GM19193 (cell line): ENCODE results near the gene POGK.

ENCODE experiments used
- POLR2A ChIP-seq: IDR thresholded peaks from 4 replicates; pipeline ENCODE4 v1.6.1; 2011; ENCODE audit not compliant: insufficient read depth, insufficient read length; ENCODE audit errors: extremely low read depth

The POGK gene, protein sequence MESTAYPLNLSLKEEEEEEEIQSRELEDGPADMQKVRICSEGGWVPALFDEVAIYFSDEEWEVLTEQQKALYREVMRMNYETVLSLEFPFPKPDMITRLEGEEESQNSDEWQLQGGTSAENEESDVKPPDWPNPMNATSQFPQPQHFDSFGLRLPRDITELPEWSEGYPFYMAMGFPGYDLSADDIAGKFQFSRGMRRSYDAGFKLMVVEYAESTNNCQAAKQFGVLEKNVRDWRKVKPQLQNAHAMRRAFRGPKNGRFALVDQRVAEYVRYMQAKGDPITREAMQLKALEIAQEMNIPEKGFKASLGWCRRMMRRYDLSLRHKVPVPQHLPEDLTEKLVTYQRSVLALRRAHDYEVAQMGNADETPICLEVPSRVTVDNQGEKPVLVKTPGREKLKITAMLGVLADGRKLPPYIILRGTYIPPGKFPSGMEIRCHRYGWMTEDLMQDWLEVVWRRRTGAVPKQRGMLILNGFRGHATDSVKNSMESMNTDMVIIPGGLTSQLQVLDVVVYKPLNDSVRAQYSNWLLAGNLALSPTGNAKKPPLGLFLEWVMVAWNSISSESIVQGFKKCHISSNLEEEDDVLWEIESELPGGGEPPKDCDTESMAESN

DNA sequence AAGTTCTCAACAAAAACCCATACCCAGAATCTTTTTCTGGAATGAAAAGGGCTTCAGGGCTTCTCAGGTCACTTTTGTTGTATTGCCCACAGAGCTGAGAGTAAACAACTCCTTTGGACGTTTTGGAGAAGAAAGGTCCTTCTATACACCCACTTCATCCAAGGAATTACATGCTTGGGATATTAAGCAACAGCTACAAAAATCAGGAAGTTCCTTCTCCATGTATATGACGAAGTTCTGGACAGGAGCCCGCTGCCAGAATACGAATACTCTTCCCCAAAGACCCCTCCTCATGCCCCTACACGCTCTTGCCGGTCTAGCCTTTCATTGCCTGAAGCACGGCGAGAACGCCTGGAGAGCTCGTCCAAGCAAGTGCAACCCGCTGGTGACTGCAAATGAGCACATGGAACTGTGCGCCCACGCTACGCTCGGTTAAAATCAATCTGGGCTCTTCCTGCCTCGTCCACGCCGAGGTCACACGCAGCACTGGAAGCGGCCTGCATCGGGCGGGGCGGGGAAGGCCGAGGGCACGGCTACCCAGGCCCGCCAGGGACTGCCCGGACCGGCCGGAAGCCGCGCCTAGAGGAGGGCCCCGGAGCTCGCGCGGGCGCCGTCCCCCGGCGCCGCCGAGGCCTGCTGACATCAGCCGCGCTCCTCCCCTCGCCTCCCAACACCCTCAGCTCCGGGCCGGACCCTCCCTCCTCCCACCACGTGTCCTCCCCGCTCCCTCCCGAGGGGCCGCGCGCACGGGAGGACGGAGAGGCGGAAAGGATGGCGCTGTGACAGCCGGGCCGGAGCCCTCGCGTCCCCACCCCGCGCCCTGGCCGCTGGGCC is at the start of gene POGK:
TSS of gene POGK (plus strand) at position 710 of the 834 bp plus-strand sequence. CDS start 1,482 bp downstream, outside the sequence.
- peak; percentile 95 for TF ChIP-seq POLR2A

DNA sequence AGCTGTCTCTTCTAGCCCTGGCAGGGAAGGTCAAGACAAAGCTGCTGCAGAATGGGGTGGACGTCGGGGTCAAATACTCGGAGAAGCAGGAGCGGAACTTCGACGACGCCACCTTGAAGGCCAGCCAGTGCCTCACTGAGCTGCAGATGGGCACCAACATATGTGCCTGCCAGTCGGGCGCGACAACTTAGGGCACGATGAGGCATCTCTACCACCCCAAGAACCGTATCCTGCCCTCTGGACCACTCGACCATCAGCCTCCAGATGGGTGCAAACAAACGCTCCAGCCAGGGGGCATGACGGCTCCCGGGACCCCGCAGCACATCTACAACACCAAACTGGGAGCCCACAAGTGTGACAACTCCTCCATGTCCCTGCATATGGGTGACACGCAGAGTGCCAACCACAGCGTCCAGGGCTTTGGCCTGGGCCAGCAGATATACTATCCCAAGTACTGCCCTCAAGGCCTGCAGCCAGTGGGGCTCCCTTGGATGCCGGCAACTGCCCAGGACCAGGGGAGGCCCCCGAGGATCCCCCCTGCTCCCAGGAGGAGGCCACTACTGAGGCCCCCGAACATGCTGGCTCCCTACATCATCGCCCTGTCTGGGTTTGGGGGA is 42.5 kb upstream of the POGK start:
- TF ChIP-seq POLR2A: no peak

DNA sequence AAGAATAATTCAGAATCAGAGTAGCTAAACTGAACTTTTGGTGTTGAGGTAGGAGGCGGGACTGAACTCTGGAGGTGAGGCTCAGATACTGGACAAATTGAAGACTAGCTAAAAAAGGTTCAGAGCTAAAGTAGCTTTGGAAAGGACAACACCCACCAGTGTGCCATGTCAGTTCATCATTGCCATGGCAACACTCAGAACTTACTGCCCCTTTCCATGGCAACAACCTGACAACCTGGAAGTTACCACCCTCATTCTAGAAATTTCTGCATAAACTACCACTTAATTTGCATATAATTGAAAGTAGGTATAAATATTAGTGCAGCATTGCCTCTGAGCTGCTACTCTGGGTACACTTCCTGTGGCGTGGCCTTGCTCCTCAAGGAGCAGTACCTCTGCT is 30.3 kb upstream of the POGK start:
- TF ChIP-seq POLR2A: no peak

DNA sequence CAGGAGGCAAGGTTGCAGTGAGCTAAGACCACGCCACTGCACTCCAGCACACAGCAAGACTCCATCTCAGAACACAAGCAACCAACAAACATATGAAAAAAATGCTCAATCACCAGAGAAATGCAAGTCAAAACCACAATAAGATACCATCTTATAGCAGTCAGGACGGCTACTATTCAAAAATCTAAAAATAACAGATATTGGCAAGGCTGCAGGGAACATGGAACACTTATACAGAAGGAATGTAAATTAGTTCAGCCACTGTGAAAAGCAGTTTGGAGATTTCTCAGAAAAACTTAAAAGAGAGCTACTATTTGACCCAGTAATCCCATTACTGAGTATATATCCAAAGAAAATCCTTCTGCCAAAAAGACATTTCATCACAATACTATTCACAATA is 27.6 kb upstream of the POGK start:
- no peak for TF ChIP-seq POLR2A

DNA sequence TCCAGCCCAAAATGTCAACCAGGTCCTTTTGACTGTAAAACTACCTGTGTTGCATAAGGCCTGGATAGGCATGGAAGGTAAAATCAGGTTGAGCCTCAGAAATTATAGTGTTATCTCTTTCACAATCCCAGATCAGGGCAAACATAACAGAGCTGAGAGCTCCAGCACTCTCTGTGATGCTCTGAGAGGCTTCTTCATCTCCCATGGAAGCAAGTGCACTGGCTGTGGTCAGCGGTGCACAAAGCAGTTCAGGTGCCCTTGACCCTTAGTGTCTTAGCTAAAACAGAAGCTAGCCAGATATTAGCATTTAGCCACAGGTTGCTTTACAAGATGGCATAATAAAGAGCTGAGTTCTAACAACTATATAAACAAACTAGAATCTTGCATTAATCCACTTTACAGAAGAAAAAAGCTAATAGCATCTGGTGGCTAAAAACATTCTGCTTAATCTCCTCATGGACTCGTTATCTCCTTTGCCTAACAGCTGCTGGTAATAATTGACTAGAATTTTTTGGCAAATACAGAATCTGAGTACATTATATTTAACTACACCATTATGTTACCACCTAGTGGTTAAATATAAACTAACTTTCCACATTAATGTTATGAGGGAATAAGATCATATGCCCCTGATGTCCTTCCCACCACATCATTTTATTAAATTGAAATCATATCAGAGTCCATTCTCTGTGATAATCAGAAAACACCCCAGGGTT is 25.6 kb upstream of the POGK start:
- no peak for TF ChIP-seq POLR2A

DNA sequence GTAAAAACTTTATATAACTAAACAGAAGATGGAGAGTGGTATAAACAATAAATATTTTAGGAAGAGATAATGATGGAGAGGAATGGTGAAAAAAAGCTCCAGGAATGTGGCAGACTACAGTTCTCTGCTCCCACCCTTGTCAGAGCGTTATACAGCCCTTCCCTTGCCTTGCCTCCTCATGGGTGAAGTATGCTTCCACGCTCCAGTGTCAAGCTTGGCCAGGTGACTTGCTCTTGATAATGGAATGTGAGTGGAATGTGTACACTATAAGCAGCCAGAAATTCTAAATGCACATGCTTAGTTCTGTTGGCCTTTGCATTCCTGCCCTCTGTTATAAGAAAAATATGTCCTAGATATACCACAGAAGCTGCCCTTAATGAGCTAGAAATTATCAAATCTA is 24.7 kb upstream of the POGK start:
- no peak for TF ChIP-seq POLR2A

DNA sequence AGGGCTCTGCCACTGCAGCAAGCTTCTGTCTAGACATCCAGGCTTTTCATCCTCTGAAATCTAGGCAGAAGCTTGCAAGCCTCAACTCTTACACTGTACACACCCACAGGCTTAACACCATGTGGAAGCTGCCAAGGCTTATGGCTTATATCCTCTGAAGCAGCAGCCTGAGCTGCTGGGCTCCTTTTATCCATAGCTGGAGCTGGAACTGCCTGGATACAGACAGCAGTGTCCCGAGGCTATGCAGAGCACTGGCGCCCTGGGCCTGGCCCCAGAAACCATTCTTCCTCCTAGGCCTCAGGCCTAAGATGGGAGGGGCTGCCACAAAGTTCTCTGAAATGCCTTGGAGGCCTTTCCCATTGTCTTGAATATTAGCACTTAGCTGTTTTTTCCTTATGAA is 19.3 kb upstream of the POGK start:
- no peak for TF ChIP-seq POLR2A

DNA sequence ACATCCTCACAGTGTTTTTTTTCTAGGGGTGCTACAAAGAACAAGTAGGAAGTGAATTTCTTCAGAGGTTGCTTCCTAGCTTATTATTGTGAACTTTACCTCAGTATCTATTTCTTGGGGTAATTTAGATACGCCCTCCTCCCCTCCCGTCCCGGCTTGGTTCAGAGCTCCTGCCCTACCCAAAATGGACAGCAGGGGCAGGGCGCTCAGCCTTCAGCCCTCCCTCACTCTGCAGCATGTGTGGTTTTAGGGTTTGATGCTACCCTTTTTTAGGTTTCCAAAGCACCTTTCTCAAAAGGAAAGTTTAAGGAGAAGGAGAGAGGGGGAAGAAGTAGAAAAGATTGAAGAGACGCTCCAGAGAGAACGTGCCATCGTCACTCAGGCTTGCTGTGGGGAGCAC is 16.9 kb upstream of the POGK start:
- no peak for TF ChIP-seq POLR2A

DNA sequence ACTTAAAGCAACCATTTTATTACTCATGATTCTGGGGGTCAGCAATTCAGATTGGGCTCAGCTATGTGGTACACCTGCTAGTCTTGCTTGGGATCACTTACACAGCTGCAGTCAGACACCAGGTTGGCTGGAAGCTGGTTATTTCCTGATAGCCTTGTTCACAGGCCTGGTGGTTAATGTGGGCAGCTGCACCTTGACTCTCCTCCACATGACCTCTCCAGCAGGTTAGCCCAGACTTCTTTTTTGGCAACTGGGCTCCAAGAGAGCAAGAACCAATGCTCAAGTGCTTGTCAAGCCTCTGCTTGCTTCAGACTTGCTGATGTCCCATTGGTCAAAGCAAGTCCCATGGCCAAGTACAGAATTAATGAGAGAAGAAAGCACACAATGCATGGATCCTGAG is 11.8 kb upstream of the POGK start:
- no peak for TF ChIP-seq POLR2A

DNA sequence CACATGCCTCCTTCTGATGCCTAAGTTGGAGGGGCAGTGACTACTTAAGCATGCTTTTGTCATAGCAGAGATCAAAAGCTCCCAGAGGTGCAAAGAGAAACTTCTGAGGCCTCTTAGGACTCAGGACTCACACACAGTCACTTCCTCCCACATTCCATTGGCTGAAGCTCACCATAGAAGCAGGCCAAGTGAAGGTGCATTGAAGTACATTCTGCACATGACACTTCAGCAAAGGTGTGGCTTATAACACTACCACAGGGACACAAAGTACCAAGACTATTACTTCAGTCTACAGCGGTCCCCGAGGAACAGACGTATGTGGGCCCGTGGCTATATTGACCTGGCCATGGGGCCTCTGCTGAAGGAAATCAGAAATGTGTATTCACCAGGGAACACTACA is 2.5 kb upstream of the POGK start:
- TF ChIP-seq POLR2A: no peak

DNA sequence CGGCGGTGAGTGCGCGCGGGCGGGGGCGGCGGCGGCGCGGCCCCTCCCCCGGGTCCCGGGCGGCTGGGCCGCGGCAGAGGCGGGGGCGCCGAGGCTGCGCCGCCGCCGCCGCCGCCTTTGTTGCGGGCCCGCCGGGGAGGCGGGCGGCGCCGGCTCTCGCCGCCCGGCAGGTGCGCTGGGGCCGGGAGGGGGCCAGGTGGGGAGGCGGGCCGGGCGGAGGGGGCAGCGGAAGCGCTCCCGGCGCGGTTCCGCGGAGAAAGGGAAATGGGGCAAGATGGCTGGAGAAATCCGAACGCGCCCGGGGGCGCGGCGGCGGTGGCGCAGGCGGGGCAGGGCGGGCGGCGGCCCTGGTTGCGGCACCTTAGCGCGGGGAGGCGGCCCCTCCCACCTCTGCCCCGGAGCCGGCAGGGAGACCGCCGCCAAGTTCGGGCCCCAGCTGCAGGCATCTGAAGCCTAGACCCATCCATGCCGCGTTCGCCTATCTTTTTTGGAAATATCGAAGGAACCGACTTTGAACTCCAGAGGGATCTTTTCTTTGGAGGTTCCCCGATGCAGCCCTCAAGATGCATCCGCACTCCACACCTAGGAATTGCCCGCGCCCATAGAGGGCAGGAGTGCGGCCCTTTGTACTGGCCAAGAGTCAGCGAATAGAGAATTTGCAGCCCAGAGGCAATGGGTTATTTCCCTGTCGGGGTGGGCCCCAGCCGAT is 479 bp downstream of the POGK start:
- no peak for TF ChIP-seq POLR2A

DNA sequence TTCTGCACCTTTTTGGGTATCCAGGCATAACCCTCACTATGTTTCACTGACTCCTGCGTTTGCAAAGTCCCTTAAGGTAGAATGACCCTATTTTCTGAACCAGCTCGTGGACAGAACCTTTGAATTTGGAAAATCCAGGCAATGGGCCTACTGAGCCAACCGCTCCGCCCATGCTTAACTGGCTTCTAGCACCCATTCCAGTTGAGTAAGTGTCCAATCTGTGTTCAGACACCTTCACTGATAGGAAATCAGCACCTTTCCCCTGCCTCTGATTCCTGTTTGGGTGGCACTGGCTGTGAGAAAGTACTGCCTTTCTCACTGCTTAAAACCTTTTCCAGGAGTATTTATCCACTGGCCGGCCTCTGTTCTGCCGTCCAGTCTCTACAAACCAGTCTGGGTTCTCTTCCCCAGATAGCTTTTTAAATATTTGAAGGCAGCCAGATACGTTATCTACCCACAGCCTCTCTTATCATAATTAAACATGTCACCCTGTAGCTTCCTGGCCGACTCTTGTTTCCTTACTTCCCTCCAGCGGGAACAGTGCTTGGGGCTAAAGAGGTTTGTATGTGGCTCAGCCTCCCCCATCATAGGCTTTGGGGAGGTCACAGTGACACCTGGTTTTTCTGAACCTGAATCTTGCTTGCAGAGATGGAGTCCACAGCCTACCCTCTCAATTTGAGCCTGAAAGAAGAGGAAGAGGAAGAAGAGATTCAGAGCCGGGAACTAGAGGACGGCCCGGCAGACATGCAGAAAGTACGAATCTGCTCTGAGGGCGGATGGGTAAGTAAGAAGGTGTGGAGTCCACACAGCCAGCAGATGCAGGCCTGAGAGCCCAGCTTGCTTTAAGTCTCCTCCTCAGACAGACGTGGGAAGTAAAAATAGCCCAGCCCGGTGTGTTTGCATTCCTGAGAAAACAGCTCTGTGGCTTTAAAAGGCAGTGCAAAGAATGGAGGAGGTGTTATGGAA is 1.3 kb downstream of the POGK start:
- no peak for TF ChIP-seq POLR2A

DNA sequence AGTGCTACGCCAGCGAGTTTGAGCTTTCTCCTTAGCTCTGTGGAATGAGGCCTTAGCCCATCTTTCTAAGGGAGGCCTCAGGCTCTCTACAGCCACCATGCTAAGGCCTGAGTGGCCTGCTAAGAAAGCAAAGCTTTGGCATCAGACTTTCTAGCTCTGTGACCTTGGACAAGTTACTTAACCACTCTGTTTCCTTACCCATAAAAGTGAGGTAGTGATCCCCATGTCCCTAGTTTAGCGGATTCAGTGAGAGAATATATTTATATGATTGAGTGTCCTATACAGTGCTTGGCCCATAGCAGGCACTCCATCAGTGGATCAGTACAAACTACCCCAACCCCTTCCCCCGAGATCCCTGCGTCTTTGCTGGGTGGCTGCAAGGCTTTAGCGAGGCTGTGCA is 4.0 kb downstream of the POGK start:
- TF ChIP-seq POLR2A: no peak
